ENCODE results near the gene RASGRF2. TPM values are rescaled to one million over a fixed set of nuclear protein-coding genes. Genes with fewer than 3 reads are reported as not detected.

The RASGRF2 gene
- total and polyA plus RNA-seq, 9 of the 15 experiments (the other 6 are each of a cell fraction or from before 2014, with no cell fraction given) = 0.01 to 0.22 (median 0.08) TPM; not detected in 2

- no peak for TF ChIP-seq ZBTB43 (CRISPR knock-in tag; IDR thresholded peaks at IDR 0.05)
- TF ChIP-seq ZNF551 (CRISPR knock-in tag; IDR thresholded peaks at IDR 0.05) = no peak
- no peak for TF ChIP-seq MCM7 (IDR thresholded peaks at IDR 0.05)
- no peak for TF ChIP-seq RFX5 (IDR thresholded peaks at IDR 0.05; ENCODE audit: low read depth, low read length)
- TF ChIP-seq ZKSCAN3 (CRISPR knock-in tag; IDR thresholded peaks at IDR 0.05) = no peak
- TF ChIP-seq, protein P1, sequence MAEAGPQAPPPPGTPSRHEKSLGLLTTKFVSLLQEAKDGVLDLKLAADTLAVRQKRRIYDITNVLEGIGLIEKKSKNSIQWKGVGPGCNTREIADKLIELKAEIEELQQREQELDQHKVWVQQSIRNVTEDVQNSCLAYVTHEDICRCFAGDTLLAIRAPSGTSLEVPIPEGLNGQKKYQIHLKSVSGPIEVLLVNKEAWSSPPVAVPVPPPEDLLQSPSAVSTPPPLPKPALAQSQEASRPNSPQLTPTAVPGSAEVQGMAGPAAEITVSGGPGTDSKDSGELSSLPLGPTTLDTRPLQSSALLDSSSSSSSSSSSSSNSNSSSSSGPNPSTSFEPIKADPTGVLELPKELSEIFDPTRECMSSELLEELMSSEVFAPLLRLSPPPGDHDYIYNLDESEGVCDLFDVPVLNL (CRISPR knock-in tag; IDR thresholded peaks at IDR 0.05; ENCODE audit: low read depth) = no peak
- TF ChIP-seq NR2F6 (CRISPR knock-in tag; IDR thresholded peaks at IDR 0.05) = no peak
- TF ChIP-seq TAF7 (tag; IDR thresholded peaks at IDR 0.05) = no peak
- no peak for TF ChIP-seq CEBPG (CRISPR knock-in tag; IDR thresholded peaks at IDR 0.05)
- TF ChIP-seq CEBPG (tag; conservative IDR thresholded peaks at IDR 0.05 in 1 of 2, IDR thresholded peaks at IDR 0.05 in 1 of 2) = no peak
- no peak for TF ChIP-seq MXI1 (IDR thresholded peaks at IDR 0.05; ENCODE audit: low read depth, low read length)
- no peak for TF ChIP-seq ZNF239 (CRISPR knock-in tag; IDR thresholded peaks at IDR 0.05)
- 18% methylated on average over 18 of the region's 18 CpGs for WGBS (ENCODE audit: insufficient coverage, low coverage, missing lambda C conversion rate)
- Histone ChIP-seq H3K9ac (ENCODE audit: insufficient read depth in 1 of 2, low read depth in 2 of 2, low read length in 2 of 2) (no peak overlapping the region), H4K20me1 (replicated peaks; ENCODE audit: control insufficient read depth, insufficient read depth, low read length) (no peaks in the 10 kb centered on the region), H2AFZ (ENCODE audit: low read depth, low read length) (no peak overlapping the region), H3K4me2 (ENCODE audit: insufficient read depth, low read length) (no peak overlapping the region), H3K27ac (ENCODE audit: extremely low read depth, low read depth, low read length) (no peak overlapping the region), H3K9me3 (replicated peaks; ENCODE audit: control insufficient read depth, insufficient read depth, low read depth, low read length) (no peaks in the 10 kb centered on the region), H3K4me1 (replicated peaks in 1 of 2; ENCODE audit: control insufficient read depth in 2 of 2, insufficient read depth in 2 of 2, low read length in 2 of 2) (no peaks in the 10 kb centered on the region), H3K4me3 (no peak overlapping the region), H3K9me1 (ENCODE audit: control insufficient read depth, insufficient read depth, low read length) (no peaks in the 10 kb centered on the region), H3K36me3 (ENCODE audit: control insufficient read depth, insufficient read depth, low read length) (no peaks in the 10 kb centered on the region), H3K79me2 (ENCODE audit: control insufficient read depth, insufficient read depth, low read length) (no peaks in the 10 kb centered on the region), H3K27me3 (ENCODE audit: control insufficient read depth in 2 of 2, insufficient read depth in 2 of 2, low read length in 2 of 2) (peaks cover 14 to 15% of the 10 kb centered on the region in 2 experiments; a peak in 4 of 5 replicates)
- ChIA-PET POLR2A (no interaction called here), CTCF (ENCODE audit: low intra/inter-chr PET ratio) (no interaction called here)
- ATAC-seq (no peak), FAIRE-seq (no peak), DNase-seq (ENCODE audit: extremely low read depth in 1 of 4, low spot score in 3 of 4) (no peak)
- intact Hi-C loops (cut with micrococcal nuclease) (no loop called here), in situ Hi-C loops (cut with MboI) (no loop called here)
- BruUV-seq (replicated peaks) = no TSS peak
These were observed 1.5 kb downstream of the RASGRF2 start for GRCh38 chr5:80961376-80962281.

All from K562 (cell line).